Keratinocyte (primary cell): ENCODE data around the gene ZNRD2.

Experiments used
- CTCF ChIP-seq, 3 experiments: IDR thresholded peaks in 1 of 3; conservative IDR thresholded peaks in 1 of 3; optimal IDR thresholded peaks in 1 of 3; 2 replicates in 2 of 3; 3 replicates in 1 of 3; pipeline versions ENCODE3 to v1.5.1; 2011; ENCODE audit warnings: low read length in 3 of 3, mild to moderate bottlenecking in 3 of 3, moderate library complexity in 2 of 3, control low read depth in 1 of 3, inconsistent platforms in 1 of 3; ENCODE audit not compliant: insufficient read depth in 2 of 3; ENCODE audit errors: extremely low read depth in 1 of 3
- EZH2 ChIP-seq: IDR thresholded peaks from one replicate; pipeline ENCODE4 v1.6.1; 2012; ENCODE audit warnings: inconsistent platforms, mild to moderate bottlenecking, low read length, moderate library complexity

- no peak for TF ChIP-seq CTCF (optimal IDR thresholded peaks at IDR 0.05 in 1 of 3, IDR thresholded peaks at IDR 0.05 in 1 of 3, conservative IDR thresholded peaks at IDR 0.05 in 1 of 3; ENCODE audit: extremely low read depth in 1 of 3, insufficient read depth in 2 of 3, low read length in 3 of 3)
- TF ChIP-seq EZH2, result no peak
These were observed 11.7 kb downstream of the ZNRD2 start for GRCh38 chr11:65581928-65582327.
